NCI-H1417 treated with DMSO at 0.1 percent for 48 hours (cell line): ENCODE results near the gene FAM171A2.

Experiments used
- DNase-seq: peaks from one replicate; lab custom pipeline; 2025; lab: John Stamatoyannopoulos, UW

The FAM171A2 gene

GRCh38 chr17:44361292-44362260 lies 2.1 kb downstream of the FAM171A2 start:
- DNase-seq: no peak

- no peak for DNase-seq
These were observed 2.8 kb downstream of the FAM171A2 start for GRCh38 chr17:44360826-44361225.

- no peak for DNase-seq
These were observed 3.5 kb downstream of the FAM171A2 start for GRCh38 chr17:44360144-44360533.

DNA sequence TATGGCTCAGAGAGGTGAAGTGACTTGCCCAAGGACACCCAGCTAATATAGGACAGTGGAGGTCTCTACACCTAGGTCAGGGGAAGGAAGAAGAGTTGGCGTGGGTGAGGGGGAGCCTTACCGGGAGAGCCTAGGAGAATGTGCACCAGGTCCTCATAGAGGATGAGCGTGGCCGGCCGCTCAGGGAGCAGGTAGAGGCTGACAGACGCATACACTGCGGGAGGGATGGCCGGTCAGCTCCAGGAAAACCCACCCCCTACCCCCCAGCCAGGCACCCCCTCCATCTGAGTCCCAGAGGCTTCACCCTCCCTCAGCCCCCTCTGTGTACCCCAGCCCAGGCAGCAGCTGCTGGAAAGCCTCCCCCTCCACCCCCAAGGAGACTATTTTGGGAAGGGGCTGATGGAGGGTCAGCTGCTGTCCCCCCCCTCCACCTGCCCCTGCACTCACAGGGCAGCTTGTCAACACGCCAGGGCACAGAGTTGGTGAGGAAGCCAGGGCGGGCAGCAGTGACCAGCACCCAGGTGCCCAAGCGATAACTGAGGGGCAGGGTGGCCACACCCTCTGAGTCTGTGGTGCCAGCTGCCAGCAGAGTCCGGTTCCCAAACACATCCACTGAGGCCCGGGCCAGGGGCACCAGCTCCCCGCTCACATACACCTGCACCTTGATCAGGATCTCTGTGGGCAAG lies 4.1 kb downstream of the FAM171A2 start:
- no peak for DNase-seq

- no peak for DNase-seq
These were observed 4.6 kb downstream of the FAM171A2 start for GRCh38 chr17:44359006-44359405.

DNA sequence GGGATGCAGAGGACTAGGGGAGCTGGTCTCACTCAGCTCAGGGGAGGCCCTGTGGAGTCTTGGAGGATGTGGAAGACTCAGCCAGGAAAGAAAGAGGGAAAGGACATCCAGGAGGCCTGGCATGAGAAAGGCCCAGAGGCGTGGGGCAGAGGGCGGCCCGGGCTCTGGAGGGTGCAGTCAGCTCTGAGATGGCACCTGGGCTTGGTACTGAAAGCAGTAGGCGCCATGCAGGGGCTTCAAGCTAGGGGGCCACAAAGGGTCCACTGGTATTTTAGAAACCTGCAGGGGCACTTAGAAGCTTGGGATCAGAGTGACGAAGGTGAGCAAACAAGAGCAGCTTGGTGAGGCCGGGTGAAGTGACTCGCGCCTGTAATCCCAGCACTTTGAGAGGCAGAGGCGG lies 5.6 kb downstream of the FAM171A2 start:
- no peak for DNase-seq

- no peak for DNase-seq
These were observed 7.4 kb downstream of the FAM171A2 start for GRCh38 chr17:44356241-44356640.

- no peak for DNase-seq
These were observed 8.0 kb downstream of the FAM171A2 start for GRCh38 chr17:44355642-44356099.

DNA sequence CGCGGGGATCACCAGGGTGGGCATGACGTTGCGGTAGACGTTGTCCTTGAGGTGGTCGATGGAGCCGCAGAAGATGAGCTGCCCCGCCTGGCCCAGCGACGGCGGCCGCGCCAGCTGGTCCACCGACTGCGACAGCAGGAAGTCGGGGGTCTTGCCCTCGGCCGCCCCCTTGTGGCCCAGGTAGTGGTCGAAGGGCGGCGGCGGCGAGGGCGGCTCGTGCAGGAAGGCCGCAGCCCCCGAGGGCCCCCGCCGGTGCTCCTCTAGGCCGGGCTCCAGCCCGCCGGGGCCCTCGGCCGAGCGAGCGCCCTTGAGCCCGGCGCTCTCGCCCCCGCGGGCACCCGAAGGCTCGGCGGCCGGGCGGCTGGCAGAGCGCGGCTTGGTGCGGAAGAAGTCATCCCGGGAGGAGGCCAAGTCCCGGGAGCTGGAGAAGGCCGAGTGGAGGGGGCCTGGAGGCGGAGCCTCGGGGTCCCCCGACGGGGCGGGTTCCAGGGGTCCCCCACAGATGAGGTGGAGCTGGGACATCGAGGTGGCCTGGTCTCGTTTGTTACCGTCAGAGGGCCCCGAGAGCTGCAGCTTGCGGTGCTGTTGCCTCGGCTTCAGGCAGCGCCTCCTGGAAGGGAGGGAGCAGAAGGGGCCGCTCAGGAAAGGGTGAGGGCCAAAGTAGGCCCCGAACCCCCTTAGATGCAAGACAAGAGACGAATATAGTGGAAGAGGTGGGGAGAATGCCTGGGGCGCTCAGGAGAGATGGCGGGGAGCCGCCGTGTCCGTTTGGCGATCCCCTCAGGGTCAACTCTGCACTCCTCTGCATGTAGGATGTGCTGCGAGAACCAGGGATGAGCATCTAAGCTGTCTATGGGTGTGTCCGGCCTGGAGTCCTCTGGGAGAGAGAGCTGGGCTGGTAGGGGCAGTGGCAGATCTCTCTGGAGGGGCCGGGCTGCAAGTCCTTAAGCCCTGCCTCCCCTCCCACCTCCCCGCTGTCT lies 8.8 kb downstream of the FAM171A2 start:
- no peak for DNase-seq

DNA sequence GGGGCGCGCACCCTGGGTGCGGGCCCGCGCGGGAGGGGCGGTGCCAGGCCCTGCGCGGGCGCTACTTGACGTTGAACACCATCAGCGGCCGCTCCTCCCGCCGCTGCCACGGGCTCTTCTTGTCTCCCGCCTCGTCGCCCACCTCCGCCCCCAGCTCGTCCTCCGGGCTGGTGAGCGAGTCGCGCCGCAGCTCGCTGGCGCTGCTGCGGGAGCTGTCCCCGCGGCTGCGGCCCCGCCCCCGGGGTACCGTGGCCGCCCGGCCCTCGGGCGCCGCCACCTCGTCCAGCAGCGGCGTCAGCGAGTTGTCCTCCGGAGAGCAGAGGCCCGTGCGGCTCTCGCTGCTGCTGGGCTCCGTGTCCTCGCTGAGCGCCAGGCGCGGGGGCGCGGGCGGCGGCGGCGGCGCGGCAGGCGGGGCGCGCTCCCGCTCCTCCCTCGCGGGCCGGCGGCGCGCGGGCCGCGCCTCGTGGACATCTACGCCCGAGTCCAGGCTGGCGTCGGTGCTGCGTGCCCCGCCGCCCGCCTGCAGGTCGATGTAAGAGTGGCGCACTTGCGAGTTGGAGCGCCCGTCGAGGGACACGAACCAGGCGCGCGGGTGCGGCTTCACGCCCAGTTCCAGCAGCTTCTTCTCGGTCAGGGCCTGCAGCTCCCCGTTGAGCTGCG lies 9.9 kb downstream of the FAM171A2 start:
- DNase-seq: no peak

GRCh38 chr17:44352828-44353671 lies 10.6 kb downstream of the FAM171A2 start:
- DNase-seq: no peak

- DNase-seq: no peak
These were observed 11.5 kb downstream of the FAM171A2 start for GRCh38 chr17:44351961-44352827.

GRCh38 chr17:44351464-44351863 lies 12.2 kb downstream of the FAM171A2 start:
- DNase-seq: no peak

DNA sequence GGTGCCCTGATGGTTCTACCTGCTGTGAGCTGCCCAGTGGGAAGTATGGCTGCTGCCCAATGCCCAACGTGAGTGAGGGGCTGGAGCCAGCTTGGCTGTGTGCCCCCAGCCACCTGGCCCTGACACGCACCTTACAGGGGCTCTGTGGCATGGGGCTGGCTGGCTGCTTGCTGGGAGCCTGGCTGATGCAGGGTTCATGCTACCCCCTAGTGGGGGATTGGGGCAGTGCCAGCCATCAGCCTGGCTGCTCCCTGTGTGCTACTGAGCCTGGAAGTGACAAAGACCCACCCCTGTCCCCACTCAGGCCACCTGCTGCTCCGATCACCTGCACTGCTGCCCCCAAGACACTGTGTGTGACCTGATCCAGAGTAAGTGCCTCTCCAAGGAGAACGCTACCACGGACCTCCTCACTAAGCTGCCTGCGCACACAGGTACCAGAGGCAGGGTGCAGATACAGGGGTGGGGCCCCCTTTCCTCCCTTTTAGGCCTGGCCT lies 12.9 kb downstream of the FAM171A2 start:
- DNase-seq: no peak

GRCh38 chr17:44349553-44350070 lies 14.0 kb downstream of the FAM171A2 start:
- DNase-seq: no peak

GRCh38 chr17:44348988-44349364 lies 14.7 kb downstream of the FAM171A2 start:
- DNase-seq: no peak

DNA sequence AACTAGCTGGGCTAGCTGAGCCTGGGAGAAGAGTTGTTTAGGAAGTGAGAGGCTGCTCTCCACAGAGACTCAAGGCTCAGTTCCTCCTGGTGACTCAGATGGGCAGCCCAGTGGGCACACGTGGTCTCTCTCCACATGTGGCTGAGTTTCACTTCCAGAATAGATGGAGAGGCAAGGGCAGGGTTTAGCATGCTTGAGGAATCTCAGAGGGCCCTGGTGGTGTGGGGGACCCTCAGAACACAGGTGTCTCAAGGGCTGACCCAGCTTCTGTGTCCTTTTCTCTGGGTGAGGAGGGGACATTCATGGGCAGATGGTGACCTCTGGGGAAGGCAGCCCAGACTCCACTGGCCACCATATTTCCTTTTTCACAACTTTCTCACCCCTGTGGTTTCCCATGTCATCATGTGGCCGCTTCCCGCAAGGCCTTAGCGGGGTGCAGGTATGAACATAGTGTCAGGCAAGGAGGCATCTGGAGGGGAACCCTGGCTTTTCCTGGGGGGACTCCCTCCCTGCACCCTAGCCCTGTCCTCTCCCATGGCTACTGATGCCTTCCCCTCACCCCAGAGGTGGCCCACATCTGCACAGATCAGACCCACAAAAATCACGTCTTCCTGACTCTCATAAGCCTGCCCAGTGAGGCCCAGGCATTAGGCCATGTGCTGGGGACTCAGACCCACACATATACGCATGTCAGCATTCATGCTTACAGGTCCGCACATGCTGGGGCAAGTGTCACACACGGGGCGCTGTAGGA lies 15.2 kb downstream of the FAM171A2 start:
- no peak for DNase-seq
